Measurements from ENCODE around the gene CROCC2. TPM values are rescaled to one million over a fixed set of nuclear protein-coding genes. Genes with fewer than 3 reads are reported as not detected.

CROCC2 gene
- total and polyA plus RNA-seq, 9 donors, result 0.04 to 0.50 (median 0.21) TPM; not detected in 1

- H3K4me3 ChIP-seq (ENCODE audit: low read length), result no peak overlapping the region
- no peaks in the 10 kb centered on the region for H3K9me3 ChIP-seq (replicated peaks; ENCODE audit: control insufficient read depth, low read depth, low read length)
- 75% methylated on average over 13 of the region's 18 CpGs for WGBS (ENCODE audit: insufficient coverage)
- peaks cover 2% of the 10 kb centered on the region for H3K4me1 ChIP-seq (ENCODE audit: control insufficient read depth, insufficient read depth, low read length)
- no peaks in the 10 kb centered on the region for H3K27me3 ChIP-seq (ENCODE audit: control insufficient read depth, insufficient read depth, low read length)
- H3K36me3 ChIP-seq (ENCODE audit: control insufficient read depth, insufficient read depth, low read length), result no peaks in the 10 kb centered on the region
- H3K27ac ChIP-seq (ENCODE audit: low read length), result no peak overlapping the region
- no peak for DNase-seq
Observed at GRCh38 chr2:240886678-240887609, 19.2 kb upstream of the CROCC2 start.

- H3K27me3 ChIP-seq (ENCODE audit: control insufficient read depth, insufficient read depth, low read length), result no peaks in the 10 kb centered on the region
- H3K4me3 ChIP-seq (ENCODE audit: low read length), result no peak overlapping the region
- no peaks in the 10 kb centered on the region for H3K9me3 ChIP-seq (replicated peaks; ENCODE audit: control insufficient read depth, low read depth, low read length)
- H3K4me1 ChIP-seq (ENCODE audit: control insufficient read depth, insufficient read depth, low read length), result peaks cover 6% of the 10 kb centered on the region
- H3K27ac ChIP-seq (ENCODE audit: low read length), result no peak overlapping the region
- no peaks in the 10 kb centered on the region for H3K36me3 ChIP-seq (ENCODE audit: control insufficient read depth, insufficient read depth, low read length)
- WGBS (ENCODE audit: insufficient coverage), result 75% methylated on average over 4 of the region's 4 CpGs
- DNase-seq, result no peak
Observed at GRCh38 chr2:240887631-240888030, 18.5 kb upstream of the CROCC2 start.

- H3K4me1 ChIP-seq (ENCODE audit: control insufficient read depth, insufficient read depth, low read length), result peaks cover 11% of the 10 kb centered on the region
- H3K27me3 ChIP-seq (ENCODE audit: control insufficient read depth, insufficient read depth, low read length), result no peaks in the 10 kb centered on the region
- no peak for DNase-seq
- H3K27ac ChIP-seq (ENCODE audit: low read length), result no peak overlapping the region
- H3K36me3 ChIP-seq (ENCODE audit: control insufficient read depth, insufficient read depth, low read length), result no peaks in the 10 kb centered on the region
- 87% methylated on average over 35 of the region's 37 CpGs for WGBS (ENCODE audit: insufficient coverage)
- H3K9me3 ChIP-seq (replicated peaks; ENCODE audit: control insufficient read depth, low read depth, low read length), result no peaks in the 10 kb centered on the region
- no peak overlapping the region for H3K4me3 ChIP-seq (ENCODE audit: low read length)
Observed at GRCh38 chr2:240888130-240888889, 17.8 kb upstream of the CROCC2 start.

GRCh38 chr2:240888890-240889573, 17.1 kb upstream of the CROCC2 start:
- Histone ChIP-seq H3K4me1 (ENCODE audit: control insufficient read depth, insufficient read depth, low read length) (peaks cover 15% of the 10 kb centered on the region), H3K36me3 (ENCODE audit: control insufficient read depth, insufficient read depth, low read length) (no peaks in the 10 kb centered on the region), H3K4me3 (ENCODE audit: low read length) (no peak overlapping the region), H3K9me3 (replicated peaks; ENCODE audit: control insufficient read depth, low read depth, low read length) (no peaks in the 10 kb centered on the region), H3K27ac (ENCODE audit: low read length) (no peak overlapping the region), H3K27me3 (ENCODE audit: control insufficient read depth, insufficient read depth, low read length) (no peaks in the 10 kb centered on the region)
- 71% methylated on average over 9 of the region's 11 CpGs for WGBS (ENCODE audit: insufficient coverage)
- DNase-seq, result no peak

DNA sequence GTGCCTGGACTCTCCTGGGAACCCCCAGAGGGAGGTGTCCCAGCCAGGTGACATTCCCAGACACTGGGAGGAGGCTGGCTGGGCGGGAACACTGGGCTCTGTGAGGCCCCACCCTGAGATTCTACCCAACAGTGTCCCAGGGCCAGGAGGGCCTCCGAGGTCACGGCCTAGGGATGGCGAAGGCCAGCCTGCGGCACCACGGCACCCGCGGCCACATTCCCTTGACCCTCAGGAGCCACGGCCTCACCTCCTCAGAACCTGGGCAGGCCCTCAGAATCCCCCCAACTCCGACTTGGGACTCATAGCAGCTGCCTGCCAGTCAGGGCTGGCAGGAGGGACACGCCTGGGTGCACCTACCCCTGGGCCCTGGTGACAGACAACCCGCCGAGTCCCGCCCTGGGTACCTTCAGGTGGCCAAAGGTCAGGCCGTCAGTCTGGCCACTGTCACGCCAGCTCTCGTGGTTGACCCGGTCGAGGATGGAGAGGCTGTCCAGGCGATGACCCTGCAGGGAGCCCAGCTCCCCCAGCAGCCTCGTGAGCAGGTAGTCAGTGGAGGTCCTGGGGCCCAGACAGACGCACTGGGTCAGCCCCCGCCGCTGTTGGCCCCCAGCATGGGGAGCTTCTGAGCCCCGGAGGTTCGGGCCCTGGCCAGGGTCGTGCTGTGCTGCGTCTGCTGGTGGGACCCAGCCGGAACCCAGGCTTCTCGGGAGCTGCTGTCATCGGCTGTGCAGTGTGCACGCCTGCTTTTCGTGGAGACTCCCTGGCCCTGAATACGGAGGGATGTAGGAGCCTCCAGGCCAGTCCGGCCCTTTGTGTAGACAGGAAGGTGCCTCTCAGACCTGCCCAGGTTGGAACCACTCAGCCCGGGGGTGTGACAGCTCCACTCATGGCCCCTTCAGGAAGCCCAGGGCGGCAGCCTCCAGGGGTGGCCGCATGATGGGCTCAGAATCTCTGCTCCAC, 16.3 kb upstream of the CROCC2 start:
- no peak overlapping the region for H3K4me3 ChIP-seq (ENCODE audit: low read length)
- H3K4me1 ChIP-seq (ENCODE audit: control insufficient read depth, insufficient read depth, low read length), result peaks cover 15% of the 10 kb centered on the region
- H3K36me3 ChIP-seq (ENCODE audit: control insufficient read depth, insufficient read depth, low read length), result no peaks in the 10 kb centered on the region
- 78% methylated on average over 37 of the region's 38 CpGs for WGBS (ENCODE audit: insufficient coverage)
- no peaks in the 10 kb centered on the region for H3K9me3 ChIP-seq (replicated peaks; ENCODE audit: control insufficient read depth, low read depth, low read length)
- no peak for DNase-seq
- no peaks in the 10 kb centered on the region for H3K27me3 ChIP-seq (ENCODE audit: control insufficient read depth, insufficient read depth, low read length)
- H3K27ac ChIP-seq (ENCODE audit: low read length), result no peak overlapping the region

DNA sequence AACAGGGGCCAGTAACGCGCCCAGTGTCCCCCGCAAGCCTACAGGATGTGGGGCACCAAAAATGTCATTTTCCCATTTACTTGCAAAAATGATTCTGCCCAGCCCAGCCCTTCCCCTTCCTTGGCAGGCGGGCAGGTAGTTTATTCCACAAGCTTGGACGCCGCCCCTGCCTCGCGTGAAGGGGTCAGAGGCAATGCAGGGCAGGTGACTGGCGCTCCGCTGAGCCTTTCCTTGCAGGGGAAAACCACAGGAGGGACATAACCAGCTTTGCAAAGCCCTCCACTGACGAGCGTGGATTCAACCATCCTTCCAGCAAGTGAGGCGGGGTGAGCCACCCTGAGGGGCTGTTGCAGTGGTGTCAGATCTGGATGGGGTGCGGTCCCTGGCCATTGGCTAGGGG, 15.4 kb upstream of the CROCC2 start:
- Histone ChIP-seq H3K4me1 (ENCODE audit: control insufficient read depth, insufficient read depth, low read length) (peaks cover 15% of the 10 kb centered on the region), H3K9me3 (replicated peaks; ENCODE audit: control insufficient read depth, low read depth, low read length) (no peaks in the 10 kb centered on the region), H3K27me3 (ENCODE audit: control insufficient read depth, insufficient read depth, low read length) (no peaks in the 10 kb centered on the region), H3K4me3 (ENCODE audit: low read length) (no peak overlapping the region), H3K36me3 (ENCODE audit: control insufficient read depth, insufficient read depth, low read length) (no peaks in the 10 kb centered on the region), H3K27ac (ENCODE audit: low read length) (no peak overlapping the region)
- 74% methylated on average over 12 of the region's 14 CpGs for WGBS (ENCODE audit: insufficient coverage)
- DNase-seq, result no peak

DNA sequence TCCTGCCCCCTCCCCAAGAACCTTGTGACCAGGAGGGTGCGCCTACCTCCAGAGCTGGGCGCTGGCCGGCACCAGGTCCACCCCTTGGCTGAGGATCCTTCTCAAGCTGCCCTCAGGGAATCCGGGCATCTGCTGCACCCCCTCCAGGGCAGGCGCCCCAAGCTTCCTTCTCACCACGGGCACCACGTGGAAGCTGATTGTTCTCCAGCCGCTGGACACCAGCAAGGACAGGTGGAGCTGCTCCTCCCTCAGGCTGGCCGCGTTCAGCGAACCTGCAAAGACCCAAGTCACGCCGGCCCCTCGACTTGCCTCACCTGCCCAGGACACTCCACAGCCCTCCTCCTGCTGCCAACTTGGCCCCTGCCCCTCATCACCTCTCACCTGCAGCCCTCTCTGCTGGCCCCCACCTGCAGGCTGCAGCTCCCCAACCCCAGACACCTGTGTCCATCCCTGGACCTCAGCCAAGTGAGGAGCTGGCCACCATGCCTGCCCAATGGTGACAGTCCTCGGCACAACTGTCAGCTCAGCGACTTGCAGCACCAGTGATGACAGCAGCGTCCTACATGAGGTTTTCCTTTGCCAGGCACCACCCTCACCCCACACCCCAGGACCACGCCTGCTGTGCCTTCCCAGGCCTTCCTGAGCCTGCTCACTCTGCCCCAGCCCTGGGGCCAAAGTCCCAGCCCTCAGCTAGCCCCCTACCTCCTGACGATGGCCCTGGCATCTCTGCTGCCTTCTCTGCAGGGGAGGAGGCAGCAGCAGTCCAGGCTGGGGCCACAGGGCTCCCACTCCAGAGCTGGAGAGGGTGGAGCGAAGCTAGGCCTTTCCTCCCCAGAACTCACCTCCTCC, 14.4 kb upstream of the CROCC2 start:
- H3K9me3 ChIP-seq (replicated peaks; ENCODE audit: control insufficient read depth, low read depth, low read length), result no peaks in the 10 kb centered on the region
- H3K27ac ChIP-seq (ENCODE audit: low read length), result no peak overlapping the region
- no peaks in the 10 kb centered on the region for H3K27me3 ChIP-seq (ENCODE audit: control insufficient read depth, insufficient read depth, low read length)
- no peaks in the 10 kb centered on the region for H3K36me3 ChIP-seq (ENCODE audit: control insufficient read depth, insufficient read depth, low read length)
- WGBS (ENCODE audit: insufficient coverage), result 75% methylated on average over 19 of the region's 20 CpGs
- H3K4me1 ChIP-seq (ENCODE audit: control insufficient read depth, insufficient read depth, low read length), result peaks cover 15% of the 10 kb centered on the region
- no peak overlapping the region for H3K4me3 ChIP-seq (ENCODE audit: low read length)
- DNase-seq, result no peak

DNA sequence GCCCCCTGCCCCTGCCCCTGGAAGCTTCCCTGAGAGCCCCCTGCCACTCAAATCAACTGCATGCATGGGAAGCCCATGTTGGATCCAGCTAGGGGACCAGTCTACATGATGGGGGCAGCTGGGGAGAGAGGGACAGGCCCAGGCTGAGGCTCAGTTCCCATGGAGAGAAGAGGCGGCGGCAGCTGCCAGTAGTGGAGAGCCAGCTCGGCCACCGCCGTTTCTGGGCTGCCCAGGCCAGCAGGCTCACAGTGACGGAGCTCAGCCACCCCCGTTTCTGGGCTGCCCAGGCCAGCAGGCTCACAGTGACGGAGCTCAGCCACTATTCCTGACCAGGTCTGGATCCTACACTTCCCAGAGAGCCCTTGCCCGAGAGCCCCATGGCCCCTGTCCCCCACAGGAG, 13.8 kb upstream of the CROCC2 start:
- Histone ChIP-seq H3K27ac (ENCODE audit: low read length) (no peak overlapping the region), H3K9me3 (replicated peaks; ENCODE audit: control insufficient read depth, low read depth, low read length) (no peaks in the 10 kb centered on the region), H3K27me3 (ENCODE audit: control insufficient read depth, insufficient read depth, low read length) (no peaks in the 10 kb centered on the region), H3K4me1 (ENCODE audit: control insufficient read depth, insufficient read depth, low read length) (peaks cover 15% of the 10 kb centered on the region), H3K36me3 (ENCODE audit: control insufficient read depth, insufficient read depth, low read length) (no peaks in the 10 kb centered on the region), H3K4me3 (ENCODE audit: low read length) (no peak overlapping the region)
- 37% methylated on average over 7 of the region's 9 CpGs for WGBS (ENCODE audit: insufficient coverage)
- DNase-seq, result peak; percentile 55

DNA sequence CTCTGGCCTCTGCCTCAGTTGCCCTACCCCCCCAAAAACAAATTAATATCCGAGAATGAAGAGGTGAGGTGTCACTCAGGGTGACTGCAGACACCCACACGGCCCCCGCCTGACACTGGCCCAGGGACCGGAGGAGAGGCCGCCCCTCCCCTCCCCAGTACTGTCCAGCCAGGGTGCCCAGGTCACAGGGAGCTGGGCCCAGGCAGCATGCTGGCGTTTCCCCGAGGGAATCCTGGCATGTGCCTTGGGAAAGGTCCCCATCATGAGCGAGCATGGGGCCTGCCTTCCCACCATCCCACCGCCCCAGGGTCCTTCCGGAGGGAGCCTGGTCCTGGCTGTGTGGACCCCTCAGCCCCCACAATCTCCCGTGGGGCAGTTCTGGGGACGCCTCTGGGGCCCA, 13.2 kb upstream of the CROCC2 start:
- Histone ChIP-seq H3K4me3 (ENCODE audit: low read length) (no peak overlapping the region), H3K4me1 (ENCODE audit: control insufficient read depth, insufficient read depth, low read length) (peaks cover 18% of the 10 kb centered on the region), H3K9me3 (replicated peaks; ENCODE audit: control insufficient read depth, low read depth, low read length) (no peaks in the 10 kb centered on the region), H3K36me3 (ENCODE audit: control insufficient read depth, insufficient read depth, low read length) (no peaks in the 10 kb centered on the region), H3K27me3 (ENCODE audit: control insufficient read depth, insufficient read depth, low read length) (no peaks in the 10 kb centered on the region), H3K27ac (ENCODE audit: low read length) (no peak overlapping the region)
- WGBS (ENCODE audit: insufficient coverage), result 87% methylated on average over 11 of the region's 12 CpGs
- DNase-seq, result no peak

Data from muscle of leg (tissue), 11 donors.